ENCODE measurements around the gene TXK. TPM values are rescaled to one million over a fixed set of nuclear protein-coding genes. Genes with fewer than 3 reads are reported as not detected.

The TXK gene
- total RNA-seq, 1 experiment from 2014 or later, result 1.4 TPM

DNA sequence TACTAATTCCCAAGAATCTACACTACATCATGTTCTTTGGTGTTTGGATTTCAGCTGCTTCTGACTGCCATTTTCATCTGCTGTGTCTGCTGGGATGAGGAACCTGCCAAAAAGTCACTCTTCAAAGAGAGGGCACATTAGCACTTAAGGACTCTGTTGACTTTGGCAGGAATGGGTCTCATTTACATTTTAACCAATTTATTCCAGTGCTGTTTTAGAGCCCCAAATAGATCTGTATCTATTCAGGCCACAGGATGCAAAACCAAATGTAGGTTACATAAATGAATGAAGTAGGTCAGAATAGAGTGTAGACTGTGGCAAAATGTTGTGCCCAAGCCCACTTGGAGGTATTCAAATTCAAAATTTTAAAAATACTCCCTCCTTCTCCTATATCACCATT is 14.4 kb downstream of the TXK start:
- ChIA-PET CTCF (no interaction called here), POLR2A (ENCODE audit: low non-redundant PET) (no interaction called here)
- Histone ChIP-seq H3K9me3 (ENCODE audit: low read depth, low read length, poor library complexity, severe bottlenecking) (no peaks in the 10 kb centered on the region), H3K4me3 (ENCODE audit: low read depth, low read length, poor library complexity, severe bottlenecking) (no peak overlapping the region), H3K27me3 (replicated peaks; ENCODE audit: insufficient read depth, low read depth, low read length, poor library complexity) (no peaks in the 10 kb centered on the region), H3K4me1 (ENCODE audit: insufficient read depth, low read length, poor library complexity, severe bottlenecking) (peaks cover 6% of the 10 kb centered on the region), H3K27ac (ENCODE audit: low read depth, low read length, poor library complexity, severe bottlenecking) (no peak overlapping the region), H3K36me3 (ENCODE audit: insufficient read depth, low read length, poor library complexity, severe bottlenecking) (no peaks in the 10 kb centered on the region)
- intact Hi-C loops (cut with micrococcal nuclease; ENCODE audit: unreplicated experiment), result loop anchor here (10.0 kb wide), 1 partner anchor 845 kb away; no protein-coding TSS in a partner anchor
- DNase-seq (ENCODE audit: low spot score), result no peak
- no TSS peak for BruUV-seq (replicated peaks)
- no peak for TF ChIP-seq EZH2 (IDR thresholded peaks at IDR 0.05; ENCODE audit: borderline replicate concordance, low read depth, low read length, poor library complexity, severe bottlenecking)
- TF ChIP-seq, protein P1, sequence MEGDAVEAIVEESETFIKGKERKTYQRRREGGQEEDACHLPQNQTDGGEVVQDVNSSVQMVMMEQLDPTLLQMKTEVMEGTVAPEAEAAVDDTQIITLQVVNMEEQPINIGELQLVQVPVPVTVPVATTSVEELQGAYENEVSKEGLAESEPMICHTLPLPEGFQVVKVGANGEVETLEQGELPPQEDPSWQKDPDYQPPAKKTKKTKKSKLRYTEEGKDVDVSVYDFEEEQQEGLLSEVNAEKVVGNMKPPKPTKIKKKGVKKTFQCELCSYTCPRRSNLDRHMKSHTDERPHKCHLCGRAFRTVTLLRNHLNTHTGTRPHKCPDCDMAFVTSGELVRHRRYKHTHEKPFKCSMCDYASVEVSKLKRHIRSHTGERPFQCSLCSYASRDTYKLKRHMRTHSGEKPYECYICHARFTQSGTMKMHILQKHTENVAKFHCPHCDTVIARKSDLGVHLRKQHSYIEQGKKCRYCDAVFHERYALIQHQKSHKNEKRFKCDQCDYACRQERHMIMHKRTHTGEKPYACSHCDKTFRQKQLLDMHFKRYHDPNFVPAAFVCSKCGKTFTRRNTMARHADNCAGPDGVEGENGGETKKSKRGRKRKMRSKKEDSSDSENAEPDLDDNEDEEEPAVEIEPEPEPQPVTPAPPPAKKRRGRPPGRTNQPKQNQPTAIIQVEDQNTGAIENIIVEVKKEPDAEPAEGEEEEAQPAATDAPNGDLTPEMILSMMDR (conservative IDR thresholded peaks at IDR 0.05; ENCODE audit: low read depth, low read length), result no peak

DNA sequence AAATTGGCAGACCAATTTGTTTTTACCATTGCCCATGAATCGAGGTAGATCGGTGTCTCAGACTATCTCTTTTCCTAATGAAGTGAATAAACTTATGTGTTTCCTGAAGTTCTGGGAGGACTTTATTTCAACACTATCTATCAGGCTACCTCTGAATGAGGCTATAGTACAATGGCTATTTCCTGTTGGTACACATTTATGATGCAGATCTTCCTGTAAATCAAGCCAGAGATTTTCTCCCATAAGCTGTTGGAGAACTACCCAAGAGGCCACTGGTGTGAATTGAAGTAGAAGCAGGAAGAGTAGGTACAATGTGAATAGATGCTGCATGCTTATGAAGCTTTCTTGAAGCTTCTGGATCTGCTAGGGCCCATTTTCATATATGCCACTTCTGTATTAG is 16.0 kb downstream of the TXK start:
- Histone ChIP-seq H3K27ac (ENCODE audit: low read depth, low read length, poor library complexity, severe bottlenecking) (no peak overlapping the region), H3K36me3 (ENCODE audit: insufficient read depth, low read length, poor library complexity, severe bottlenecking) (no peaks in the 10 kb centered on the region), H3K4me3 (ENCODE audit: low read depth, low read length, poor library complexity, severe bottlenecking) (no peak overlapping the region), H3K27me3 (replicated peaks; ENCODE audit: insufficient read depth, low read depth, low read length, poor library complexity) (no peaks in the 10 kb centered on the region), H3K9me3 (ENCODE audit: low read depth, low read length, poor library complexity, severe bottlenecking) (no peaks in the 10 kb centered on the region), H3K4me1 (ENCODE audit: insufficient read depth, low read length, poor library complexity, severe bottlenecking) (peaks cover 6% of the 10 kb centered on the region)
- DNase-seq (ENCODE audit: low spot score), result no peak
- no peak for TF ChIP-seq EZH2 (IDR thresholded peaks at IDR 0.05; ENCODE audit: borderline replicate concordance, low read depth, low read length, poor library complexity, severe bottlenecking)
- TF ChIP-seq, protein P1 (conservative IDR thresholded peaks at IDR 0.05; ENCODE audit: low read depth, low read length), result no peak
- ChIA-PET POLR2A (ENCODE audit: low non-redundant PET) (no interaction called here), CTCF (interaction anchor here (0.7 kb wide), 1 partner anchor 9 kb away, joined by 3 read pairs; no protein-coding TSS in a partner anchor)
- BruUV-seq (replicated peaks), result no TSS peak
- intact Hi-C loops (cut with micrococcal nuclease; ENCODE audit: unreplicated experiment), result no loop called here

DNA sequence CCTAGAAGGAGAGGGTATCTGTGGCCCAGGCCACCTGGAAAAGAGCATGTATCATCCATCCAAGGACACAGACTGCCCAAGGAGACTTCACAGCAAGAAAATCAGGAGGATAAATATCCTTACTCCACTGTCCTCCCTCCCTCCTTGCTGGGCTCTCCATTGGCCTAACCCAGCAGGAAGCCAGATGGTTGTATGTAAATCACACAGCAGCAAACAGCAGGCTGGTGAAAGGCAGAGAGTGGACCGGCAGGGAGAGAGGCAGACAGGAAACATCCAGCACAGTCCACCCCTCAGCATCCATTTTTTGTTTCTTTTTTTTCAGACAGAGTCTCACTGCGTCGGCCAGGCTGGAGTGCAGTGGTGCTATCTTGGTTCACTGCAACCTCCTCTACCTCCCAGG is 17.5 kb downstream of the TXK start:
- TF ChIP-seq EZH2 (IDR thresholded peaks at IDR 0.05; ENCODE audit: borderline replicate concordance, low read depth, low read length, poor library complexity, severe bottlenecking), result no peak
- TF ChIP-seq, protein P1 (conservative IDR thresholded peaks at IDR 0.05; ENCODE audit: low read depth, low read length), result no peak
- CTCF ChIA-PET, result no interaction called here
- DNase-seq (ENCODE audit: low spot score), result no peak
- Histone ChIP-seq H3K27me3 (replicated peaks; ENCODE audit: insufficient read depth, low read depth, low read length, poor library complexity) (no peaks in the 10 kb centered on the region), H3K4me1 (ENCODE audit: insufficient read depth, low read length, poor library complexity, severe bottlenecking) (peaks cover 6% of the 10 kb centered on the region), H3K27ac (ENCODE audit: low read depth, low read length, poor library complexity, severe bottlenecking) (no peak overlapping the region), H3K4me3 (ENCODE audit: low read depth, low read length, poor library complexity, severe bottlenecking) (no peak overlapping the region), H3K9me3 (ENCODE audit: low read depth, low read length, poor library complexity, severe bottlenecking) (no peaks in the 10 kb centered on the region), H3K36me3 (ENCODE audit: insufficient read depth, low read length, poor library complexity, severe bottlenecking) (no peaks in the 10 kb centered on the region)
- BruUV-seq (replicated peaks), result no TSS peak
- intact Hi-C loops (cut with micrococcal nuclease; ENCODE audit: unreplicated experiment), result no loop called here
- POLR2A ChIA-PET (ENCODE audit: low non-redundant PET), result no interaction called here
